SK-N-SH (cell line): ENCODE results near the gene HK1. TPM values are rescaled to one million over a fixed set of nuclear protein-coding genes. Genes with fewer than 3 reads are reported as not detected.
A peak's percentile ranks its signal among the peaks of the same experiment; 100 is the strongest.

Source experiments
- CTCF ChIA-PET: fragments of 300-600, 350-600 bp; formaldehyde crosslinking; extraction: SDS; loops from one replicate; lab custom pipeline; 2021; lab: Yijun Ruan, JAX
- POLR2A ChIA-PET: fragments of 350-600 bp; sonication (Branson Sonifier 250); formaldehyde crosslinking; extraction: SDS; loops from one replicate; lab custom pipeline; 2020; ENCODE audit warnings: antibody characterized with exemption, inconsistent platforms; lab: Yijun Ruan, JAX
- DNase-seq: peaks from one replicate; pipeline ENCODE4 v3.0.0; 2012
- H2AFZ ChIP-seq: fragments of 200-600 bp; sonication (generic); 2 replicates; pipeline ENCODE4 v1.8.1; 2016; ENCODE audit warnings: antibody characterized with exemption, mild to moderate bottlenecking, low read depth
- H3F3A ChIP-seq: fragments of 200-600 bp; sonication (generic); replicated peaks from 2 replicates; pipeline ENCODE3; 2016; ENCODE audit warnings: antibody characterized with exemption, mild to moderate bottlenecking; ENCODE audit not compliant: insufficient read depth
- H3K27ac ChIP-seq, 2 experiments: fragments of 200-500 bp in 1 of 2; fragments of 200-600 bp in 1 of 2; sonication (Bioruptor generic) in 1 of 2; sonication (generic), shearing (Covaris generic) in 1 of 2; 2 replicates each; pipeline versions ENCODE4 v1.5.1 to v1.6.1; 2014 to 2016; ENCODE audit warnings: low read depth in 2 of 2, inconsistent platforms in 1 of 2, low read length in 1 of 2, mild to moderate bottlenecking in 1 of 2, mixed read lengths in 1 of 2
- H3K27me3 ChIP-seq: fragments of 200-600 bp; sonication (generic), shearing (Covaris generic); 2 replicates; pipeline ENCODE4 v1.6.1; 2016; ENCODE audit warnings: mixed run types; ENCODE audit not compliant: insufficient read depth
- H3K36me3 ChIP-seq, 2 experiments: fragments of 200-500 bp in 1 of 2; fragments of 200-600 bp in 1 of 2; sonication (Bioruptor generic) in 1 of 2; sonication (generic) in 1 of 2; replicated peaks in 1 of 2; 2 replicates each; pipeline versions ENCODE3 to v1.5.1; 2014 to 2016; ENCODE audit warnings: low read length in 1 of 2, mild to moderate bottlenecking in 1 of 2; ENCODE audit not compliant: insufficient read depth in 2 of 2, control insufficient read depth in 1 of 2
- H3K4me1 ChIP-seq, 2 experiments: fragments of 200-500 bp in 1 of 2; fragments of 200-600 bp in 1 of 2; sonication (Bioruptor generic) in 1 of 2; sonication (generic), shearing (Covaris generic) in 1 of 2; 2 replicates each; pipeline versions ENCODE4 v1.5.1 to v1.6.1; 2014 to 2016; ENCODE audit warnings: low read depth in 1 of 2, low read length in 1 of 2, mixed run types in 1 of 2; ENCODE audit not compliant: insufficient read depth in 2 of 2, control insufficient read depth in 1 of 2
- H3K4me2 ChIP-seq: fragments of 200-600 bp; sonication (generic), shearing (Covaris generic); 2 replicates; pipeline ENCODE4 v1.6.1; 2017; ENCODE audit warnings: mixed run types
- H3K4me3 ChIP-seq, 2 experiments: fragments of 200-500 bp in 1 of 2; fragments of 200-600 bp in 1 of 2; sonication (Bioruptor generic) in 1 of 2; sonication (generic), shearing (Covaris generic) in 1 of 2; 2 replicates each; pipeline versions ENCODE4 v1.5.1 to v1.8.1; 2014 to 2016; ENCODE audit warnings: low read depth in 2 of 2, inconsistent platforms in 1 of 2, low read length in 1 of 2, mild to moderate bottlenecking in 1 of 2, mixed read lengths in 1 of 2, moderate library complexity in 1 of 2
- H3K79me2 ChIP-seq: fragments of 200-600 bp; sonication (generic); 2 replicates; pipeline ENCODE4 v1.8.1; 2017; ENCODE audit warnings: mild to moderate bottlenecking; ENCODE audit not compliant: insufficient read depth
- H3K9ac ChIP-seq: fragments of 200-600 bp; sonication (generic); 2 replicates; pipeline ENCODE4 v1.6.1; 2017; ENCODE audit warnings: mixed run types
- H3K9me2 ChIP-seq: fragments of 200-600 bp; sonication (generic); 2 replicates; pipeline ENCODE4 v1.6.1; 2017; ENCODE audit warnings: mixed run types
- H3K9me3 ChIP-seq: fragments of 200-600 bp; sonication (generic); 2 replicates; pipeline ENCODE4 v1.6.1; 2017; ENCODE audit warnings: mixed run types, mild to moderate bottlenecking, moderate library complexity
- H4K20me1 ChIP-seq: fragments of 200-600 bp; sonication (generic); 2 replicates; pipeline ENCODE4 v1.6.1; 2017; ENCODE audit warnings: mild to moderate bottlenecking, mixed run types; ENCODE audit not compliant: insufficient read depth
- ELF1 ChIP-seq: IDR thresholded peaks from 2 replicates; pipeline ENCODE4 v1.4.0; 2012
- FOSL2 ChIP-seq: IDR thresholded peaks from 2 replicates; pipeline ENCODE4 v1.4.0; 2012; ENCODE audit warnings: low read depth, mild to moderate bottlenecking, moderate library complexity, borderline replicate concordance
- FOXM1 ChIP-seq: IDR thresholded peaks from 2 replicates; pipeline ENCODE4 v1.4.0; 2012; ENCODE audit warnings: low read depth, mild to moderate bottlenecking
- MAX ChIP-seq: IDR thresholded peaks from 2 replicates; pipeline ENCODE4 v1.4.0; 2012; ENCODE audit warnings: low read depth
- MEF2A ChIP-seq: IDR thresholded peaks from 2 replicates; pipeline ENCODE4 v1.4.0; 2012; ENCODE audit warnings: low read depth, borderline replicate concordance
- MXI1 ChIP-seq: IDR thresholded peaks from 2 replicates; pipeline ENCODE4 v1.6.1; 2012; ENCODE audit warnings: mild to moderate bottlenecking, low read depth, low read length, improper control_type of control experiment
- NFIC ChIP-seq: IDR thresholded peaks from 2 replicates; pipeline ENCODE4 v1.4.0; 2012; ENCODE audit warnings: borderline replicate concordance
- NRF1 ChIP-seq: IDR thresholded peaks from 2 replicates; pipeline ENCODE4 v1.6.1; 2012; ENCODE audit warnings: low read depth, mild to moderate bottlenecking, low read length
- PBX3 ChIP-seq: IDR thresholded peaks from 2 replicates; pipeline ENCODE4; 2012
- POLR2AphosphoS5 ChIP-seq: IDR thresholded peaks from 2 replicates; pipeline ENCODE4 v1.6.1; 2012; ENCODE audit warnings: low read depth, low read length
- RFX5 ChIP-seq: IDR thresholded peaks from 2 replicates; pipeline ENCODE4 v1.6.1; 2012; ENCODE audit warnings: mild to moderate bottlenecking, improper control_type of control experiment, low read length
- RXRA ChIP-seq: IDR thresholded peaks from 2 replicates; pipeline ENCODE4 v1.4.0; 2012; ENCODE audit warnings: low read depth, mild to moderate bottlenecking, borderline replicate concordance
- SIN3A ChIP-seq: IDR thresholded peaks from 2 replicates; pipeline ENCODE4 v1.6.1; 2012; ENCODE audit warnings: low read depth, mild to moderate bottlenecking, low read length, moderate library complexity, borderline replicate concordance
- TAF1 ChIP-seq: IDR thresholded peaks from 2 replicates; pipeline ENCODE4 v1.6.1; 2012; ENCODE audit warnings: low read depth, mild to moderate bottlenecking, low read length, moderate library complexity, borderline replicate concordance
- USF1 ChIP-seq: IDR thresholded peaks from 2 replicates; pipeline ENCODE4 v1.4.0; 2012; ENCODE audit warnings: low read depth, borderline replicate concordance
- USF2 ChIP-seq: fragments of 150-350 bp; IDR thresholded peaks from 2 replicates; pipeline ENCODE4 v1.6.1; 2017; ENCODE audit warnings: antibody characterized with exemption, low read length, low read depth, borderline replicate concordance
- YY1 ChIP-seq: IDR thresholded peaks from 2 replicates; pipeline ENCODE4 v1.4.0; 2012; ENCODE audit warnings: low read depth, mild to moderate bottlenecking
- ZBTB33 ChIP-seq: IDR thresholded peaks from 2 replicates; pipeline ENCODE4 v1.4.0; 2012; ENCODE audit warnings: low read depth, borderline replicate concordance
- WGBS: methylation state at CpG from one replicate; pipeline ENCODE4 v1.1.6; 2017; ENCODE audit warnings: low lambda C conversion rate; 5-methylcytosine and 5-hydroxymethylcytosine counted together
- polyA plus RNA-seq, 3 experiments: library from polyadenylated mRNA; depleted of rRNA; stranded (reverse); fragments of >200 nt; gene quantifications; 2 replicates each; pipeline ENCODE4 v1.2.3, GENCODE V29; 2012

The HK1 gene
- polyA plus RNA-seq, 1 of the 3 experiments (the other 2 are of a cell fraction) = 38.7 TPM

- H2AFZ ChIP-seq = no peak overlapping the region
- H3K4me1 ChIP-seq = peaks cover 20 to 29% of the 10 kb centered on the region in 2 experiments
- ChIA-PET CTCF (interaction anchor here (1.7 kb wide), 1 partner anchor 31 kb away, joined by 4 read pairs; no protein-coding TSS in a partner anchor), POLR2A (no interaction called here)
- H3K9ac ChIP-seq = no peak overlapping the region
- H3F3A ChIP-seq = peaks cover 17% of the 10 kb centered on the region
- peaks cover 9 to 10% of the 10 kb centered on the region in 2 experiments for H3K36me3 ChIP-seq
- peaks cover 12% of the 10 kb centered on the region for H4K20me1 ChIP-seq
- no peak overlapping the region for H3K27ac ChIP-seq
- DNase-seq = no peak
- peaks cover 39% of the 10 kb centered on the region; the same call in 1 of the 2 replicates for H3K79me2 ChIP-seq
- WGBS = 70% methylated on average over 1 of the region's 2 CpGs
- no peak overlapping the region for H3K4me3 ChIP-seq
- H3K9me2 ChIP-seq = no peaks in the 10 kb centered on the region
- TF ChIP-seq TAF1 (no peak), RXRA (no peak), SIN3A (no peak), YY1 (no peak), NFIC (no peak), USF2 (no peak), PBX3 (no peak), MEF2A (no peak), USF1 (no peak), NRF1 (no peak), RFX5 (no peak), MAX (no peak), FOXM1 (no peak), POLR2AphosphoS5 (no peak), MXI1 (no peak), FOSL2 (no peak), ELF1 (no peak), ZBTB33 (no peak)
- H3K4me2 ChIP-seq = peak overlapping the region; percentile 55; the same call in 1 of the 2 replicates
- no peaks in the 10 kb centered on the region for H3K9me3 ChIP-seq
- H3K27me3 ChIP-seq = no peaks in the 10 kb centered on the region
These were observed 83.0 kb downstream of the HK1 start for GRCh38 chr10:69361303-69361614.
